ENCODE results near the gene RHBDL1. TPM values are rescaled to one million over a fixed set of nuclear protein-coding genes. Genes with fewer than 3 reads are reported as not detected.

RHBDL1 gene
- total and polyA plus RNA-seq, 9 of the 15 experiments (the other 6 are each of a cell fraction or from before 2014, with no cell fraction given): 0.03 to 5.6 (median 1.3) TPM; not detected in 1

GRCh38 chr16:703406-703805, 27.9 kb downstream of the RHBDL1 start:
- Histone ChIP-seq H3K9ac (ENCODE audit: insufficient read depth in 1 of 2, low read depth in 2 of 2, low read length in 2 of 2) (peak overlapping the region in 1 of 2 experiments; percentile 22; a peak in 1 of 4 replicates), H3K27me3 (ENCODE audit: control insufficient read depth in 2 of 2, insufficient read depth in 2 of 2, low read length in 2 of 2) (peaks cover 13 to 67% of the 10 kb centered on the region in 2 experiments; a peak in 4 of 5 replicates), H3K4me3 (no peak overlapping the region), H3K4me2 (ENCODE audit: insufficient read depth, low read length) (no peak overlapping the region), H3K9me1 (ENCODE audit: control insufficient read depth, insufficient read depth, low read length) (peaks cover 6% of the 10 kb centered on the region), H2AFZ (ENCODE audit: low read depth, low read length) (no peak overlapping the region), H3K27ac (ENCODE audit: extremely low read depth, low read depth, low read length) (no peak overlapping the region), H3K79me2 (ENCODE audit: control insufficient read depth, insufficient read depth, low read length) (no peaks in the 10 kb centered on the region), H4K20me1 (replicated peaks; ENCODE audit: control insufficient read depth, insufficient read depth, low read length) (peaks cover 32% of the 10 kb centered on the region), H3K36me3 (ENCODE audit: control insufficient read depth, insufficient read depth, low read length) (no peaks in the 10 kb centered on the region), H3K9me3 (replicated peaks; ENCODE audit: control insufficient read depth, insufficient read depth, low read depth, low read length) (no peaks in the 10 kb centered on the region), H3K4me1 (replicated peaks in 1 of 2; ENCODE audit: control insufficient read depth in 2 of 2, insufficient read depth in 2 of 2, low read length in 2 of 2) (peaks cover 0 to 67% of the 10 kb centered on the region in 2 experiments; a peak in 3 of 5 replicates)
- in situ Hi-C loops (cut with MboI): no loop called here
- ATAC-seq: no peak
- no peak for DNase-seq (ENCODE audit: extremely low read depth in 1 of 4, low spot score in 3 of 4)
- intact Hi-C loops (cut with micrococcal nuclease): no loop called here
- no peak for FAIRE-seq
- WGBS (ENCODE audit: insufficient coverage, low coverage, missing lambda C conversion rate): 44% methylated on average over 12 of the region's 12 CpGs
- ChIA-PET POLR2A (interaction anchor here (0.6 to 1.4 kb wide), 3 partner anchors 17 to 107 kb away, joined by 3 to 5 read pairs (median 3); partner anchors contain the start of genes ANTKMT and CIAO3), CTCF (ENCODE audit: low intra/inter-chr PET ratio) (no interaction called here)
- TF ChIP-seq MAX (CRISPR knock-in tag; IDR thresholded peaks at IDR 0.05) (peak; percentile 29; the same call in 1 of the 2 replicates), MECOM (CRISPR knock-in tag; IDR thresholded peaks at IDR 0.05) (no peak)
- BruUV-seq (replicated peaks): no TSS peak

- H3K36me3 ChIP-seq (ENCODE audit: control insufficient read depth, insufficient read depth, low read length): no peaks in the 10 kb centered on the region
- peaks cover 39% of the 10 kb centered on the region for H4K20me1 ChIP-seq (replicated peaks; ENCODE audit: control insufficient read depth, insufficient read depth, low read length)
- no peaks in the 10 kb centered on the region for H3K9me3 ChIP-seq (replicated peaks; ENCODE audit: control insufficient read depth, insufficient read depth, low read depth, low read length)
- ATAC-seq: no peak
- peaks cover 0 to 67% of the 10 kb centered on the region in 2 experiments; a peak in 3 of 5 replicates for H3K4me1 ChIP-seq (replicated peaks in 1 of 2; ENCODE audit: control insufficient read depth in 2 of 2, insufficient read depth in 2 of 2, low read length in 2 of 2)
- FAIRE-seq: no peak
- DNase-seq (ENCODE audit: extremely low read depth in 1 of 4, low spot score in 3 of 4): no peak
- BruUV-seq (replicated peaks): no TSS peak
- H3K79me2 ChIP-seq (ENCODE audit: control insufficient read depth, insufficient read depth, low read length): no peaks in the 10 kb centered on the region
- peak overlapping the region in 1 of 2 experiments; percentile 26; a peak in 1 of 4 replicates for H3K9ac ChIP-seq (ENCODE audit: insufficient read depth in 1 of 2, low read depth in 2 of 2, low read length in 2 of 2)
- ChIA-PET CTCF (ENCODE audit: low intra/inter-chr PET ratio) (no interaction called here), POLR2A (interaction anchor here (0.6 to 1.4 kb wide), 3 partner anchors 17 to 107 kb away, joined by 3 to 5 read pairs (median 3); partner anchors contain the start of genes ANTKMT and CIAO3)
- no peak overlapping the region for H3K4me2 ChIP-seq (ENCODE audit: insufficient read depth, low read length)
- no peak overlapping the region for H3K4me3 ChIP-seq
- in situ Hi-C loops (cut with MboI) (no loop called here), intact Hi-C loops (cut with micrococcal nuclease) (no loop called here)
- no peak overlapping the region for H3K27ac ChIP-seq (ENCODE audit: extremely low read depth, low read depth, low read length)
- H2AFZ ChIP-seq (ENCODE audit: low read depth, low read length): no peak overlapping the region
- H3K9me1 ChIP-seq (ENCODE audit: control insufficient read depth, insufficient read depth, low read length): peaks cover 6% of the 10 kb centered on the region
- peaks cover 11 to 64% of the 10 kb centered on the region in 2 experiments; a peak in 4 of 5 replicates for H3K27me3 ChIP-seq (ENCODE audit: control insufficient read depth in 2 of 2, insufficient read depth in 2 of 2, low read length in 2 of 2)
- 11% methylated on average over 6 of the region's 7 CpGs for WGBS (ENCODE audit: insufficient coverage, low coverage, missing lambda C conversion rate)
- no peak for TF ChIP-seq TEAD2 (tag; IDR thresholded peaks at IDR 0.05)
- TF ChIP-seq NEUROD1 (IDR thresholded peaks at IDR 0.05; ENCODE audit: borderline replicate concordance, low read depth, low read length, partially characterized antibody): no peak
- no peak for TF ChIP-seq ZNF12 (CRISPR knock-in tag; IDR thresholded peaks at IDR 0.05)
- TF ChIP-seq ARHGAP35 (IDR thresholded peaks at IDR 0.05; ENCODE audit: partially characterized antibody): no peak
- TF ChIP-seq JUNB (CRISPR knock-in tag; conservative IDR thresholded peaks at IDR 0.05): no peak
- TF ChIP-seq PRDM10 (IDR thresholded peaks at IDR 0.05; ENCODE audit: partially characterized antibody): no peak
- no peak for TF ChIP-seq ZNF449 (CRISPR knock-in tag; IDR thresholded peaks at IDR 0.05)
Measured at GRCh38 chr16:704047-704446, 28.6 kb downstream of the RHBDL1 start.

Measured in K562 (cell line).